ENCODE data around the gene DYRK2.

The DYRK2 gene

DNA sequence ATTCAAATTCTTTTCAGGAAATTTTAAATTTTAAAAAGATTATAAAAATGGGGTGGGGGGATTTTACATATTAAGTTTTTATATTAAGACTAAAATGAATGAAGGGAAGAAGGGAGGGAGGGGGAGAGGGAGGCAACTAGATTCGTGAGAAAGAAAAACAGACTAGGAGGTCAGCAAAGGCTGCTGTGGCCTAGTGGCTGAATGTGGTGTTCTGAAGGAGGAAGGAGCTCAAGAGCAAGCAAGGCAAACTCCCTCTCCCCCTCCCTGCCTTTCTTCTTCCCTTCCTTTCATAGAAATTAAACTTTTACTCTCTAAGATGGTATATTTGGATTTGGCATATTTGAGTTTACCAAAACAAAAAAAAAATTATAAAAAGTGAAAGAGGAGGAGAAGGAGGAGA is 18.1 kb downstream of the DYRK2 start:
- Mint-ChIP-seq H3K9me3 (no peaks in the 10 kb centered on the region), H3K27me3 (ENCODE audit: low read depth) (no peaks in the 10 kb centered on the region), H3K4me1 (peaks cover 51% of the 10 kb centered on the region), H3K36me3 (ENCODE audit: low read depth) (peaks cover 11% of the 10 kb centered on the region), H3K4me3 (no peak overlapping the region), H3K27ac (no peak overlapping the region)
- TF ChIP-seq, protein P1, sequence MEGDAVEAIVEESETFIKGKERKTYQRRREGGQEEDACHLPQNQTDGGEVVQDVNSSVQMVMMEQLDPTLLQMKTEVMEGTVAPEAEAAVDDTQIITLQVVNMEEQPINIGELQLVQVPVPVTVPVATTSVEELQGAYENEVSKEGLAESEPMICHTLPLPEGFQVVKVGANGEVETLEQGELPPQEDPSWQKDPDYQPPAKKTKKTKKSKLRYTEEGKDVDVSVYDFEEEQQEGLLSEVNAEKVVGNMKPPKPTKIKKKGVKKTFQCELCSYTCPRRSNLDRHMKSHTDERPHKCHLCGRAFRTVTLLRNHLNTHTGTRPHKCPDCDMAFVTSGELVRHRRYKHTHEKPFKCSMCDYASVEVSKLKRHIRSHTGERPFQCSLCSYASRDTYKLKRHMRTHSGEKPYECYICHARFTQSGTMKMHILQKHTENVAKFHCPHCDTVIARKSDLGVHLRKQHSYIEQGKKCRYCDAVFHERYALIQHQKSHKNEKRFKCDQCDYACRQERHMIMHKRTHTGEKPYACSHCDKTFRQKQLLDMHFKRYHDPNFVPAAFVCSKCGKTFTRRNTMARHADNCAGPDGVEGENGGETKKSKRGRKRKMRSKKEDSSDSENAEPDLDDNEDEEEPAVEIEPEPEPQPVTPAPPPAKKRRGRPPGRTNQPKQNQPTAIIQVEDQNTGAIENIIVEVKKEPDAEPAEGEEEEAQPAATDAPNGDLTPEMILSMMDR (IDR thresholded peaks at IDR 0.05; ENCODE audit: unreplicated experiment in 3 of 3): no peak

DNA sequence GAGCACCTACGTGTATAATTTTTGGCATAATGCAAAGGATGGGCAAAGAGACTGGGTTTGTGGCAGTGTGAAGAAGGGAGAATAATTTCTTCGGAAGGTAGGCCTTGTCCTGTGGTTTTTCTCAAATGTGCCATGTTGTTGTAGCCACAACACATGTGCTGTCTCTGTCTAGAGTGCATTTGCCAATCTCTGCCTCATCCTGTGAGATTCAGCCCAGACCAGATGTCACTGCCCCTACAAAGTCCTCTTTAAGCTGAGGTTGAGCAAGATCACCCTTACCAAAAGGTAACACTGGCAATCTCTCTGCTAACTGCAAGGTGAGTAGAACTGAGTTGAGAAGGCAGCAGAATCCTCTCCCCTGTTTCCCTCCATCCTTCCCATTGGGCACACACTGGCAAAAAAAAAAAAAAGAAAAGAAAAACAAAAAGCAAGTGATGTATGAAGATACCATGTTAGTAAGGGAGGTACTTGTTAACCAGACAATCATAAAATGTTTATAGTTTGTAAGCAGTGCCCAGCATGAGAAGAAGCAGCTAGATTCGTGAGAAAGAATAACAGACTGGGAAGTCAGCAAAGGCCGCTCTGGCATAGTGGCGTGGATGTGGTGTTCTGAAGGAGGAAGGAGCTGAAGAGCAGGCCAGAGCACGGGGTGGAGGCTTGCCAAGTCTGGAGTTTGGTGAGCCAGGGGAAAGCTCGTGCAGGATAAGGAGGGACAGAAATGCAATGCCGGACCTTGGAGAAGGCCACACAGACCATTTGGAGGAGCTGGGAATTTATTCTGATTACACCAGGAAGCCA is 18.9 kb downstream of the DYRK2 start:
- no peak overlapping the region for H3K4me3 Mint-ChIP-seq
- TF ChIP-seq, protein P1 (IDR thresholded peaks at IDR 0.05; ENCODE audit: unreplicated experiment in 3 of 3): no peak

GRCh38 chr12:67669217-67669933 is 20.8 kb downstream of the DYRK2 start:
- H3K27me3 Mint-ChIP-seq (ENCODE audit: low read depth): no peaks in the 10 kb centered on the region
- peaks cover 24% of the 10 kb centered on the region for H3K4me1 Mint-ChIP-seq
- H3K27ac Mint-ChIP-seq: no peak overlapping the region
- peaks cover 25% of the 10 kb centered on the region for H3K36me3 Mint-ChIP-seq (ENCODE audit: low read depth)
- no peak overlapping the region for H3K4me3 Mint-ChIP-seq
- TF ChIP-seq, protein P1 (IDR thresholded peaks at IDR 0.05; ENCODE audit: unreplicated experiment in 3 of 3): no peak
- H3K9me3 Mint-ChIP-seq: peaks cover 22% of the 10 kb centered on the region

More for the DNA sequence above, 18.9 kb downstream of the DYRK2 start:
- Mint-ChIP-seq H3K4me1 (peaks cover 43% of the 10 kb centered on the region), H3K36me3 (ENCODE audit: low read depth) (peaks cover 12% of the 10 kb centered on the region), H3K9me3 (peaks cover 4% of the 10 kb centered on the region), H3K27ac (no peak overlapping the region), H3K27me3 (ENCODE audit: low read depth) (no peaks in the 10 kb centered on the region)

GRCh38 chr12:67669934-67670631 is 21.5 kb downstream of the DYRK2 start:
- Mint-ChIP-seq H3K4me1 (peaks cover 21% of the 10 kb centered on the region), H3K36me3 (ENCODE audit: low read depth) (peaks cover 30% of the 10 kb centered on the region), H3K27me3 (ENCODE audit: low read depth) (no peaks in the 10 kb centered on the region), H3K9me3 (peaks cover 23% of the 10 kb centered on the region), H3K4me3 (no peak overlapping the region), H3K27ac (no peak overlapping the region)
- TF ChIP-seq, protein P1 (IDR thresholded peaks at IDR 0.05; ENCODE audit: unreplicated experiment in 3 of 3): no peak

DNA sequence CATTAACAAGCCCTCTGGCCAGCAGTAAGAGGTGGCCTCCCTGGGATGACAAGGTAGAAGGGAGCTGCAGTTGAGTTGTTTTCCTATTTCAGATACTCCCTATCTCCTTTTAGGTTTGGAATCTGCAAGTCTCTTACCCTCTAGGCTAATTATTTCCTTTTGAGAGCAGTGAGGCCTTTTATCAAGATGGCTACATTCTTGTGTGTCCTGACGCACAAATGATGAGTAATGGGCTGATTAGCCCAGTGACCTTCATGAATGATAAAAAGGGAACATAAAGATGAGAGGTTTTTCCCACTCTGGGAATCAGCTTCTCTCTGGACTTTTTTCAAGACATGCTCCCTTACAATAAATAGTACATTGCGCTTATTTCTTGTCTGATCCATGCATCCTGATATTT is 22.9 kb downstream of the DYRK2 start:
- H3K27ac Mint-ChIP-seq: peak overlapping the region in 1 of 3 experiments; percentile 37
- TF ChIP-seq, protein P1 (IDR thresholded peaks at IDR 0.05; ENCODE audit: unreplicated experiment in 3 of 3): no peak
- H3K4me3 Mint-ChIP-seq: no peak overlapping the region

More for the DNA sequence above, 22.9 kb downstream of the DYRK2 start:
- peaks cover 26% of the 10 kb centered on the region for H3K9me3 Mint-ChIP-seq
- H3K27me3 Mint-ChIP-seq (ENCODE audit: low read depth): no peaks in the 10 kb centered on the region
- peaks cover 14% of the 10 kb centered on the region for H3K4me1 Mint-ChIP-seq
- peaks cover 35% of the 10 kb centered on the region for H3K36me3 Mint-ChIP-seq (ENCODE audit: low read depth)
